ENCODE results near the gene OVAAL. TPM values are rescaled to one million over a fixed set of nuclear protein-coding genes. Genes with fewer than 3 reads are reported as not detected.

The OVAAL gene
- total and polyA plus RNA-seq, 9 of the 15 experiments (the other 6 are each of a cell fraction or from before 2014, with no cell fraction given): 0.04 to 0.18 (median 0.08) TPM; not detected in 4

DNA sequence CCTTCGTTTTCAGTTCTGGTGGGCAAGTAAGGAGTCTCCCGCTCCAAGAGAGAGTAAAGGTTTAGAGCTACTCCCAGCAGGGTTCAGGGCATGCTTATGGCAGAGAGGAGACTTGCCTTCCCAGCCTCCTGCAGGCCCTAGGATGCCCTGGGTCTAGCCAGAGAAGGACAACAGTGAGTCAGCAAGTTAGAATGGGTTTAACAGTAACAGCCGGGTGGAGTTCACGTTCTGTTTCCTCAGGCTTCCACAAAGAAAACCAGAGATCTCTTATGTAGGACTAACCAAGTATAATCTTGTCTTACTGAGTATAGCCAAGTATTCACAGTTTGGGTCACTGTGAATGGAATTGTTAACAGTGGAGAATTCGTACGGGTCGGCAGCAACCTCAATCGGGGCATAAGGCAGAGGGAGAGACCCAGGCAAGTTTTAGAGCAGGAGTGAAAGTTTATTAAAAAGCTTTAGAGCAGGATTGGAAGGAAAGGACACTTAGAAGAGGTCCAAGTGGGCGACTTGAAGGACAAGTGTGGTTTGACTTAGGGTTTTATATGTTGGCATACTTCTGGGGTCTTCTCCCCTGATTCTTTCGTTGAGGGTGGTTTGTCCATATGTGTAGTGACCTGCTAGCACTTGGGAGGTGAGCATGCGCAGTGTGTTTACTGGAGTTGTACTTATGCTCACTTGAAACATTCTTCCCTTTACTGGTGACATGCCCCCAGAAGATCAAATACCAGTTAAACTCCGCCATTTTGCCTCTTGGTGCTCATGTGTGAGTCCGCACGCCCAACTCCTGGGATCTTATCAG lies 4.5 kb downstream of the OVAAL start (continued):
- TF ChIP-seq, protein P1, sequence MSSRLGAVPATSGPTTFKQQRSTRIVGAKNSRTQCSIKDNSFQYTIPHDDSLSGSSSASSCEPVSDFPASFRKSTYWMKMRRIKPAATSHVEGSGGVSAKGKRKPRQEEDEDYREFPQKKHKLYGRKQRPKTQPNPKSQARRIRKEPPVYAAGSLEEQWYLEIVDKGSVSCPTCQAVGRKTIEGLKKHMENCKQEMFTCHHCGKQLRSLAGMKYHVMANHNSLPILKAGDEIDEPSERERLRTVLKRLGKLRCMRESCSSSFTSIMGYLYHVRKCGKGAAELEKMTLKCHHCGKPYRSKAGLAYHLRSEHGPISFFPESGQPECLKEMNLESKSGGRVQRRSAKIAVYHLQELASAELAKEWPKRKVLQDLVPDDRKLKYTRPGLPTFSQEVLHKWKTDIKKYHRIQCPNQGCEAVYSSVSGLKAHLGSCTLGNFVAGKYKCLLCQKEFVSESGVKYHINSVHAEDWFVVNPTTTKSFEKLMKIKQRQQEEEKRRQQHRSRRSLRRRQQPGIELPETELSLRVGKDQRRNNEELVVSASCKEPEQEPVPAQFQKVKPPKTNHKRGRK (tag; IDR thresholded peaks at IDR 0.05): no peak
- 0 out of 4 replicates have a peak, but pooled peaks of 1 of the 2 experiments have one; percentile 12 for TF ChIP-seq HDAC1 (IDR thresholded peaks at IDR 0.05)
- TF ChIP-seq, protein P2, sequence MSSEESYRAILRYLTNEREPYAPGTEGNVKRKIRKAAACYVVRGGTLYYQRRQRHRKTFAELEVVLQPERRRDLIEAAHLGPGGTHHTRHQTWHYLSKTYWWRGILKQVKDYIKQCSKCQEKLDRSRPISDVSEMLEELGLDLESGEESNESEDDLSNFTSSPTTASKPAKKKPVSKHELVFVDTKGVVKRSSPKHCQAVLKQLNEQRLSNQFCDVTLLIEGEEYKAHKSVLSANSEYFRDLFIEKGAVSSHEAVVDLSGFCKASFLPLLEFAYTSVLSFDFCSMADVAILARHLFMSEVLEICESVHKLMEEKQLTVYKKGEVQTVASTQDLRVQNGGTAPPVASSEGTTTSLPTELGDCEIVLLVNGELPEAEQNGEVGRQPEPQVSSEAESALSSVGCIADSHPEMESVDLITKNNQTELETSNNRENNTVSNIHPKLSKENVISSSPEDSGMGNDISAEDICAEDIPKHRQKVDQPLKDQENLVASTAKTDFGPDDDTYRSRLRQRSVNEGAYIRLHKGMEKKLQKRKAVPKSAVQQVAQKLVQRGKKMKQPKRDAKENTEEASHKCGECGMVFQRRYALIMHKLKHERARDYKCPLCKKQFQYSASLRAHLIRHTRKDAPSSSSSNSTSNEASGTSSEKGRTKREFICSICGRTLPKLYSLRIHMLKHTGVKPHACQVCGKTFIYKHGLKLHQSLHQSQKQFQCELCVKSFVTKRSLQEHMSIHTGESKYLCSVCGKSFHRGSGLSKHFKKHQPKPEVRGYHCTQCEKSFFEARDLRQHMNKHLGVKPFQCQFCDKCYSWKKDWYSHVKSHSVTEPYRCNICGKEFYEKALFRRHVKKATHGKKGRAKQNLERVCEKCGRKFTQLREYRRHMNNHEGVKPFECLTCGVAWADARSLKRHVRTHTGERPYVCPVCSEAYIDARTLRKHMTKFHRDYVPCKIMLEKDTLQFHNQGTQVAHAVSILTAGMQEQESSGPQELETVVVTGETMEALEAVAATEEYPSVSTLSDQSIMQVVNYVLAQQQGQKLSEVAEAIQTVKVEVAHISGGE (CRISPR knock-in tag; IDR thresholded peaks at IDR 0.05): peak in 1 of 3 experiments; percentile 33; a peak in 2 of 6 replicates
- no peak for TF ChIP-seq MCM3 (IDR thresholded peaks at IDR 0.05)
- no peak for TF ChIP-seq RBM14 (IDR thresholded peaks at IDR 0.05; ENCODE audit: borderline replicate concordance, insufficient read depth, low read depth, low read length)
- TF ChIP-seq RAD21 (CRISPR knock-in tag; conservative IDR thresholded peaks at IDR 0.05 in 1 of 2, IDR thresholded peaks at IDR 0.05 in 1 of 2): peak in 1 of 2 experiments; percentile 25; a peak in 2 of 4 replicates
- TF ChIP-seq PHF8 (IDR thresholded peaks at IDR 0.05; ENCODE audit: borderline replicate concordance, low read length): peak; percentile 19; the same call in 1 of the 2 replicates
- peak; percentile 25 to 67; a peak in 1 of 4 replicates for TF ChIP-seq TEAD1 (CRISPR knock-in tag; IDR thresholded peaks at IDR 0.05)
- TF ChIP-seq TAF9B (IDR thresholded peaks at IDR 0.05; ENCODE audit: partially characterized antibody): peak; percentile 72
- 0 out of 2 replicates have a peak, but pooled peaks have one; percentile 8 for TF ChIP-seq FOXM1 (IDR thresholded peaks at IDR 0.05; ENCODE audit: low read depth)
- TF ChIP-seq FOXM1 (CRISPR knock-in tag; IDR thresholded peaks at IDR 0.05; ENCODE audit: low read depth): no peak
- TF ChIP-seq FOXA3 (CRISPR knock-in tag; conservative IDR thresholded peaks at IDR 0.05 in 1 of 2, IDR thresholded peaks at IDR 0.05 in 1 of 2): peak in 1 of 2 experiments; percentile 24; a peak in 1 of 4 replicates
- TF ChIP-seq KLF16 (IDR thresholded peaks at IDR 0.05): no peak
- peak; percentile 16; the same call in 1 of the 2 replicates for TF ChIP-seq POLR2H (tag; IDR thresholded peaks at IDR 0.05; ENCODE audit: low read depth)
- peak; percentile 62; the same call in 1 of the 2 replicates for TF ChIP-seq CXXC5 (CRISPR knock-in tag; IDR thresholded peaks at IDR 0.05)
- TF ChIP-seq, protein P3, sequence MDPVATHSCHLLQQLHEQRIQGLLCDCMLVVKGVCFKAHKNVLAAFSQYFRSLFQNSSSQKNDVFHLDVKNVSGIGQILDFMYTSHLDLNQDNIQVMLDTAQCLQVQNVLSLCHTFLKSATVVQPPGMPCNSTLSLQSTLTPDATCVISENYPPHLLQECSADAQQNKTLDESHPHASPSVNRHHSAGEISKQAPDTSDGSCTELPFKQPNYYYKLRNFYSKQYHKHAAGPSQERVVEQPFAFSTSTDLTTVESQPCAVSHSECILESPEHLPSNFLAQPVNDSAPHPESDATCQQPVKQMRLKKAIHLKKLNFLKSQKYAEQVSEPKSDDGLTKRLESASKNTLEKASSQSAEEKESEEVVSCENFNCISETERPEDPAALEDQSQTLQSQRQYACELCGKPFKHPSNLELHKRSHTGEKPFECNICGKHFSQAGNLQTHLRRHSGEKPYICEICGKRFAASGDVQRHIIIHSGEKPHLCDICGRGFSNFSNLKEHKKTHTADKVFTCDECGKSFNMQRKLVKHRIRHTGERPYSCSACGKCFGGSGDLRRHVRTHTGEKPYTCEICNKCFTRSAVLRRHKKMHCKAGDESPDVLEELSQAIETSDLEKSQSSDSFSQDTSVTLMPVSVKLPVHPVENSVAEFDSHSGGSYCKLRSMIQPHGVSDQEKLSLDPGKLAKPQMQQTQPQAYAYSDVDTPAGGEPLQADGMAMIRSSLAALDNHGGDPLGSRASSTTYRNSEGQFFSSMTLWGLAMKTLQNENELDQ (CRISPR knock-in tag; IDR thresholded peaks at IDR 0.05; ENCODE audit: borderline replicate concordance): no peak
- TF ChIP-seq CEBPB (tag; IDR thresholded peaks at IDR 0.05): no peak
- no peak for TF ChIP-seq ZNF274 (IDR thresholded peaks at IDR 0.05; ENCODE audit: borderline replicate concordance, low read depth, low read length)
